ENCODE measurements around the gene LANCL3.

The LANCL3 gene

DNA sequence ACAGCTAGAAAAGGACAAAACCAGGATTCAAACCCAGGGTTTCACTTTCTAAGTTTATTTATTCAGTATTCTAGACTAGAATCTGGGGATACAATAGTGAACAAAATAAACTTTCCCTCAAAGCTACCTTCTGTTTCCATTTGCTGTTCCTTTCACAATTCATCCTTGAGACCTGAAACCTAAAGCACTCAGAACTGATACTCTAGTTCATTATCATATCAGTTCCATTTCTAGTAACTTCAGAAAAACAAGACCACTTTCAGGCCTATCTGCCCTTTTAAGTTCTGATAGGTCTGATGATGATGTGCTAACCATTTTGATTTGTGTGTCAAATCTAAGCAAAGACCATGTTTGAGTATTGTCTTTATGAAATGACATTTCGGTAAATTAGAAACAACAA lies 106.3 kb downstream of the LANCL3 start:
- DNase-seq (ENCODE audit: low read depth, low spot score) = no peak
- H3K27ac ChIP-seq = no peak overlapping the region

DNA sequence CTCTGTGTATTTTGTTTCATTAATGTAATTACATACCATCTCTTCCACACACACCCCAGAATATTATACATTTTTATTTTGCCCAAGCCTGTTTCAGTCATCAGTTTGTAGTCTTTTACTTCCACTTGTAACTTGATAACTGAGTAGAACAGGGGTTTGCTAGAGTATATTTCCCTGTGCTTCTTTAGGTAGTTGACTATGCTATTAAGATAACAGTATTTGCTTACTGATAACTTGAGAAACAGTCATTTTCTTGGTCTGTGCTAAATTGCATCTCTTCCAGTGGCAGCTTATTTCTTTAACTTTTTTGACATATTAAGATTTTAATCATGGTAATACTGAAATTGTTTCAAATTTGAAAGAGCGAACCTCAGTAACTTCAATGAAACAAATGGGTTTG lies 107.1 kb downstream of the LANCL3 start:
- no peak for DNase-seq (ENCODE audit: low read depth, low spot score)
- no peak overlapping the region for H3K27ac ChIP-seq

DNA sequence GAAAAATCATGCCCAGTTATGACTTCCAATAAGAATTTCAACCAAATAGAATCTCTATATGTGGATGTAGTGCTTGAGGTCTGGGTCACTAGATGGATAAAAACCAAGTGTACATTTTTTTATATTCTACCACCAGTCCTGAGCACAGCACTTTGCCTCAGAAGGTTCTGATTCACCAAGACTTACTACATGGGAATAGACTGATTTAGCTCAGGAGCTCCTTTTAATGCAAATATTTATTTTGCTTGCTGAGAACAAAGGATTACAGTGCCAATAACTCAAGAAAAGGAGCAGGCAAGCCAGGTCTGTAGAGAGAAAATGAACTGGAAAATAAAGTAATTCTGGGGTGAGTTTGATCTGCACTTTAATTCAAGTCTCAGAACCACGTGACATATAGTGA lies 107.8 kb downstream of the LANCL3 start:
- DNase-seq (ENCODE audit: low read depth, low spot score) = no peak
- no peak overlapping the region for H3K27ac ChIP-seq

DNA sequence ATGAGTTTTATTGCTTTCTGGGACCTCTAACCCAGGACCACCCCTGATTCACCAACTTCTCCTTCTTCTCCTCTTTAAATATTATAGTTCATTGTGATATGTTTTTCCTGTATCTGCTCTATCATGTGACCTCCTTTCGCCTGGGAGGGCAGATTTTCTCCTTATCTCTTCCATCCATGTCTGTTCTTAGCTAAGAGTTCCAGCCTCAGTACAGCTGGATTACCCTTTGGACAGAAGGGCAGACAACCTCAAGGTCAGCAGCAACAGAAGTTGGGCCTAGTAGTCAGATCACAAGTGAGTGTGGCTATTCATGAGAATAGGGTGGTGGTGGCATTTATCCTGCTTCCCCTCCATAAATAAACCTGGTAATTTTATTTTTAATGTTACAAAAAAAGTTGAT lies 108.4 kb downstream of the LANCL3 start:
- no peak overlapping the region for H3K27ac ChIP-seq
- no peak for DNase-seq (ENCODE audit: low read depth, low spot score)

DNA sequence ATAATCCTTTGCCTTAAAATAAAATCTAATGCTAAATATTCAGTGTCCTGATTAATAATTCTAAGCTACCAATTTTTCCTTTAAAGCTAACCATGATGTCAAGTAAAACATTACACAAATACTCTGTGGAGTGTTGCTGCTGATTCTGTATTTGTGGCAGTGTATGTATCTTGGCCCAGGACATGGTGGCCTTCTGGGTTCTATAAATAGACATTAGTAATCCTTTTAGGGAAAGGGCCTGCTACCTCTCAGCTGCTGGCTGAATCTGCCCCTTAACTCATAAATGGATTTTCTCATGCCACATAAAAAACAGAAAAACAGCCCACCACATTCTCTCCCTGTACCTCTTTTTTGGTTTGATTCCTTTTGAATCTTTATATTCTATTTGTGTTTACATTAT lies 113.0 kb downstream of the LANCL3 start:
- no peak overlapping the region for H3K27ac ChIP-seq
- DNase-seq (ENCODE audit: low read depth, low spot score) = no peak

DNA sequence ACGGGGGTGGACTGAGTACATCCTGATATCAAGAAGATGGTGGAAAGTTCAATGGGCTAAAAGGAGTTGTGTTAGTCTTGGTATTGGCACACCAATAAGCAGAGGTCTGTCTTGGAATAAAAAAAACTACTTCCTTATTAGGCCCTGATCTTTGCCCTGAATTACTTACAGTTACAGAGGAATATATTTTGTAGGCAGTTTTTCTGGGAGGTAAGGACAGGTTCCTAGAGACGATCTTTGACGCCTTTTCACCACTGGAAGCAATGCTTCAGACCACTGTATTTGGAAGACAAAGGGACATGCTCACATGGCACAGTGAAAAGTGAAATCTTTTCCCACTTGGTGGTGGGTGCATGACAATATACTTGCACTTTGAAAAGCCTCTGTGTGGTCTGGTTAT lies 113.5 kb downstream of the LANCL3 start:
- no peak overlapping the region for H3K27ac ChIP-seq
- DNase-seq (ENCODE audit: low read depth, low spot score) = no peak

DNA sequence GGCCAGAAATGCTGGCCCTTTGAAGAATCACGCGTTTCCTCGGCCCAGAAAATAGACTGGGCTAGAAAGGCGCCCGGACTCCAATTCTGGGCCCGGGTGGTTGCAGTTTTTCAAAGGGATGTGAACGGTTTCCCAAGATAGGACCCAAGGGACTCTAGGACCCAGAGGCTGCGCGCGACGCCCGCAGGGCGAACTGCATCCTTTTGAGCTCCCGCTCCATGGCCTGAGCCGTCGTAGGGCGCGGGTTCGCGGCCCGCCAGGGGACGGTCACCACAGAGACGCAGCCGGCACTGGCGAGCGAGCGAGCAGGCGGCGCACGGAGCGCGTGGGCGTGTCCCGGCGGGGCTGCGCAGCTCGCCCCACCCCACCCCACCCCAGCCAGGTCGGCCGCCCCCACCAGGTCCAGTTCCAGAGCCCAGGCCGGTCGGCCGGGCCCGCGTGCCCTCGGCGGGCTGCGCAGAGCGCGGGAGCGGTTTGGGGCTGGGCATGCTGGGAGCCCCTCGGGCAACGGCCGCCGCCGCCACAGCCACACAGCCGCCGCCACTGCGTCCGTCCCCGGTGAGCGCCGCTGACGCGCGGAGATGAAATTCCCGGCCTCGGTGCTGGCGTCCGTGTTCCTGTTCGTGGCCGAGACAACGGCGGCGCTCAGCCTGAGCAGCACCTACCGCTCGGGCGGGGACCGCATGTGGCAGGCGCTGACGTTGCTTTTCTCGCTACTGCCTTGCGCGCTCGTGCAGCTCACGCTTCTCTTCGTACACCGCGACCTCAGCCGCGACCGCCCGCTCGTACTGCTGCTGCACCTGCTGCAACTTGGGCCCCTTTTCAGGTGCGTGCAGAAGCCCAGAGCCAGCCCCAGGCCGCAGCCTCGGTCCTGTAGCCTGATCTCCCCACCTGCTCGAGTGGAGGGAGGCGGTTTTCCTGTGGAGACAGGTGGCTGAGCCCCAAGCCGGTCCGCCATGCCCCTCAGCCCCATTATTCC lies 114.2 kb downstream of the LANCL3 start, which contains the start of gene XK:
Gene XK, plus strand, starts transcription at position 411 of the 979 bp plus-strand sequence. Its CDS starts 171 bp downstream, at position 582.
- DNase-seq (ENCODE audit: low read depth, low spot score) = no peak
- H3K27ac ChIP-seq = no peak within 1 kb of the TSS

DNA sequence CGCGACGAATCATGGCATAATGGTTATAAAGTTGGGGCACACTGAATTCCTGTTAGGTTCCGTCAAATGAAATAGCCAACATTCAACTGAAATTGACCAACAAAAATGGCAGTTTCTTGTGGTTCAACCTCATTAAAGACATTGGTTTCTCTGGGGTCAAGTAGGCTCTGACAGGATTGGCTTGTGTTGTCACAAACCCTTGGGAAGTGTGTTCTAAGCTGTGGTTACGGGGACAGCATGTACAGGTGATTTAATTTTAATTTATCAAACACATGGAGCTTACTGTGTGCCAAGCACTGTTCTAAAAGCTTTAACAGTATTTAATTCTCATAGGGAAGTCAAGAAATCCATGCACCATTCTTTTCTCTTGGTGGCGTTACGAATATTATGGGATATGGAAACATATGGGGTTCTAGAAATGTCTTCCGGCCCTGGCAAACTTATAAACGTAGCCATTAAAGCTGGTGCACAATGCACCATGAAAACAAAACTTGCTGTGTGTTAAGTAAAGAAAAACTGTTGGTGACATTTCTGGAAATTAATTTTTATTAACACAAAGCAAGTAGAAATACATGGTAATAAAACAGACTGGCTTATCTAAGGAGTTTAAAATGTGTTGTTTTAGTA lies 115.0 kb downstream of the LANCL3 start:
- no peak overlapping the region for H3K27ac ChIP-seq
- DNase-seq (ENCODE audit: low read depth, low spot score) = no peak

DNA sequence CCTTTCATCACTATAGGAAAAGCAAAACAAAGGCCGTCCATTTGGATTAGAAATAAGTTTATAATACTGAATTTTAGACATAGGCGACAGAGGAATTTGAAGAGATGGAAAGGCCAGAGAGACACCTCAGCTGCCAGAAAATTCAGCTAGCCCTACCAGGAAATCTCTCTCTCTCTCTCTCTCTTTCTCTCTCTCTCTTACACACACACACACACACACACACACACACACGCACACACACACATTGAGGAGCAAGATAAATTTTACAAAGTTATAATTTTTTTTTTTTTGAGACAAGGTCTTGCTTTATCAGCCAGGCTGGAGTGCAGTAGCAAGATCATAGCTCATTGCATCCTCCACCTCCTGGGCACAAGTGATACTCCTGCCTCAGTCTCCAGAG lies 115.5 kb downstream of the LANCL3 start:
- DNase-seq (ENCODE audit: low read depth, low spot score) = no peak

DNA sequence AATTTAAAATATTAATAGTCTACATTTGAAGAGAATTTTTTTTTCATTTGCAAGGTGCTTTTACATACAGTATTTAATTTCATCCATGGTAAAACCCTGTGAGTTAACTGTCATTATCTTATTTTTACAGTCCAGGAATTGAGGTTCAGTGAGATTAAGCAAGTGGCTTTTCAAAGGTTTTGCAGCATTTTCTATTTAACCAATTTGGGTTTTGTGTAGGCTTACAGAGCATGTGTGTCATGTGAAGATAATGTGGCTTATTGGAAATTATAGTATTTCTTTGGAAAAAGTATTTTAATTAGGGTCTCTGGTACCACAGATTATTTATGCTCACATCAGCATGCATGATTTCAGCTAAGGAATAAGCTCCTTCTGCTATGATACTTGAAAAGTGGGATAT lies 118.7 kb downstream of the LANCL3 start:
- DNase-seq (ENCODE audit: low read depth, low spot score) = no peak
- H3K27ac ChIP-seq = no peak overlapping the region

More for the DNA sequence above, 115.5 kb downstream of the LANCL3 start:
- H3K27ac ChIP-seq = no peak overlapping the region

DNA sequence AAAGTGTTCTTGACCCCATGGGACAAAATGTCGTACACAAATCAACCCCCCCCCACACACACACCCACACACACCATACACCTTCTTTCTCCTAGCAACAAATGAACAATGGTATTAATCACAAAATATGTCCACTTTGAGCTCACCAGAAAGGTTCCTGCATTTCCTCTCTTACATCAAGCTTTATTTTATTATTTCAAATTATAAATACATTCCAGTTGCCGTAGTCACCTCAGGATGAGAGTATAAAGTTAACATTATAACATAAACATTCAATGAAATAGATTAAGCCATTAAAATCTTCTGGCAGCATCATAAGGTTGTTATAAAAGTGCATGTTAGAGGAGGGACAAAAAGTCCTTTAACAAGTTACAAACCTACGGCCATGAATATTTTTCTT lies 121.5 kb downstream of the LANCL3 start:
- no peak for DNase-seq (ENCODE audit: low read depth, low spot score)
- H3K27ac ChIP-seq = no peak overlapping the region

DNA sequence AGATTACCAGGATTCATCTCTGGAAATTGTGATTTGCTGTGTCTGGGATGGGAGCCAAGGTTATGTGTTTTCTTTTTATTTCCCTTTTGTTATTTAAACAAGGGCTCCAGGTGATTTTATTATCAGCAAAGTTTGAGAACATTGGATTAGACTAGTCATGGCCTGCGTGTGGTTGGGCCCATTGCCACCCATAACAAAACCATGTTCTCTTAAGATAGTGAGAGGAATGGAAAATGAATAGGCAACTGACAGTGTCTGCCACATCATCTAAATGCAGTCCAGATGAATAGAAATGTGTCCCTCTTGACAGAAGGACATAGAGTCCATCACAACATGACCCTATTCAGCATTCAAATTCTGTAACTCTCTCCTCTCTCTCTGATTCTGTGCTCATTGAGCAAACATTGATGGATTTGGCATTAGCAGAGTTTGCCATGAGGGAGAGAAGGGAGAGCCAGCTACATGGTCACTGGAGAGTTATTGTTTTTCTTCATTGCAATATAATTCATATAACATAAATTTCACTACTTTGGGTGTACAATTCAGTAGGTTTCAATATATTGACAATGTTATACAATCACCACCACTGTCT lies 125.8 kb downstream of the LANCL3 start:
- peak; percentile 10 for DNase-seq (ENCODE audit: low read depth, low spot score)
- no peak overlapping the region for H3K27ac ChIP-seq

DNA sequence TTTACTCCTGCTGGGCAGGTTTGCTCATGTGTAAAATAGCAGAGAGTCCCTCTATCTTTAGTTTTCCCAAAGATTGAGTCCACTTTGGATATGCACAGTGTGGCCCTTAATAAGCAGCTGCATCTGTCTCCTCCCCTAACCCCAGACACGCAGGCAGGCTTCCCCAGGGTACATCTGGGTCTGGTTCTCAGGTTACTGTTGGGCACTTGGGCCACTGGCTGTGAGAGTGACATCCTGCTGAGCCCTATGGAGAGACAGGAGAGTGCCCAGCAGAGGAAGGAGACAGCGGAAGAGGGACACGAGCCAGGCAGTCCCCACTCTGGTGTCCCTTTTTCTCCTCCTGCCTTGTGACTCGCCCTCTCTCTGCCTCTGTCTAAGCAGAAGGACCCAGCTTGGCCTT lies 130.1 kb downstream of the LANCL3 start:
- no peak for DNase-seq (ENCODE audit: low read depth, low spot score)
- H3K27ac ChIP-seq = no peak overlapping the region

DNA sequence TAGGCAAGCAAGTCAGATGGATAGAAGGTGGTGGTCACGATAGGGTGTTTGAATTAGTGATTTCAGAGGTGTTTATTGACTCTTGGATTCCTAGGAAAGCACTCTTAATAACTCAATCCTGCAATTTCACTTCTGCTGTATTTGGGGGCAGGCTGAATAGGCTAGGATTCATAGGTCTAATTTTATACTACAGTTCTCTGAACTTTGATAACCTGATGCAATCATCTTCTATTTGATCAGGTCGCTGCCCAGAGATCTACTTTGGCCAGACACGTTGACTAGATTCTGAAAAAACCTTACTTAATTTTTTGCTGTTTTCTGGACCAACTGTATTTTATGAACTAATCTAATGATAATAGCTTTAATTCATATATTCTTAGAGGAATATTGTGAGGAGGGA lies 140.5 kb downstream of the LANCL3 start:
- no peak overlapping the region for H3K27ac ChIP-seq
- no peak for DNase-seq (ENCODE audit: low read depth, low spot score)

DNA sequence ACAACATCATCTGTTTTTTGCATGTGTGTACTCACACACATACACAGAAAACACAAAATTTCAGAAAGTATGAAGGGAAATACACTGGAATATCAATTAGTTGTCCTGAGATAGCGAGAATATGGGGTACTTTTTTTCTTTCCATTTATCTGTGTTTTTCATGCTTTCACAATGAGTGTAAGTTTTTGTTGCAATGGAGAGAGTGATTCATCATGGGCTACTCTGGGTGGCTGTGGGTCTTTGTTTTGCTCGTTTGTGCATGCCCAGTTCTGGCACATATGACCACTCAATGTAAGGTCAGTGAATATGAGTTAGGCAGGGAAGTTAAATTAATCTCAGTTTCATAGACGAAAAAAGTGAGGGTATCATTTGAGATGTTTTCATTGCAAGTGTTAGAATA lies 141.0 kb downstream of the LANCL3 start:
- no peak overlapping the region for H3K27ac ChIP-seq
- peak; percentile 1 for DNase-seq (ENCODE audit: low read depth, low spot score)

DNA sequence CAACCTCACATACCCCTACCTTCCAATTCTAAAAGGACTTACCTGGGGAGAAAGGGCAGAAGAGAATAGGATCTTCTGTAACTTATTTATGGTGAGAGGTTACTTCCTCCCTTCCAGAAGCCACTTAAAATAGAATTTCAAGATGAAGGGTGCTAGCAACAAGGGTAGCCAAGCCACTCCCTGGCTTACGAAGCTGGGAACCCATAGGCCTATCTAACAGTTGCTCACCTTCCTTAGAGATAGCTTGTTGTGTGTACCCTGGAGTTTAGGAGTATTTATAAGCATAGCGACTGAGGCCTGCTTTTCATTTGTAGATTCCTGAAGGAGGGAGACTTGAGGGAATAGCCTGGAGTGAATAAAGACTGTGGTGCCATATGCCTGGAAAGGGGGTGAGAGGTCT lies 143.0 kb downstream of the LANCL3 start:
- H3K27ac ChIP-seq = no peak overlapping the region
- no peak for DNase-seq (ENCODE audit: low read depth, low spot score)

DNA sequence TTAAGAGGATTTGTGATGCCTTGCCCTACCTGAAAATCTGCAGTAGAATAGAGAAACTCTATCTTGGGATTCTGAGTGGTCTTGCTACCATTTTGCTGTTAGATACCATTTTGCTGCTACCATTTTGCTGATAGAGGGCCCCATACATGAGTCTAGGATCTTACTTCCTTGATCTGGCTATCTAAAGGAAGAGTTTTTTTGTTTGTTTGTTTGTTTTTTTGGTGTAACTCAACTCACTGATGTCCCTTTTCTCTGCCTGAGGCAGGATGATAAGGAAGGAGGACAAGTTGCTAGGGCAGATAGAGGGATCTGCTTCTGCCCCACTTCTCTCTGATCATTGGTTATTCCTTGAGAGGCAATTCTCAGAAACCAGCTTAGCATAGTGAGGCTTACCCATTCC lies 145.1 kb downstream of the LANCL3 start:
- no peak for DNase-seq (ENCODE audit: low read depth, low spot score)
- no peak overlapping the region for H3K27ac ChIP-seq

DNA sequence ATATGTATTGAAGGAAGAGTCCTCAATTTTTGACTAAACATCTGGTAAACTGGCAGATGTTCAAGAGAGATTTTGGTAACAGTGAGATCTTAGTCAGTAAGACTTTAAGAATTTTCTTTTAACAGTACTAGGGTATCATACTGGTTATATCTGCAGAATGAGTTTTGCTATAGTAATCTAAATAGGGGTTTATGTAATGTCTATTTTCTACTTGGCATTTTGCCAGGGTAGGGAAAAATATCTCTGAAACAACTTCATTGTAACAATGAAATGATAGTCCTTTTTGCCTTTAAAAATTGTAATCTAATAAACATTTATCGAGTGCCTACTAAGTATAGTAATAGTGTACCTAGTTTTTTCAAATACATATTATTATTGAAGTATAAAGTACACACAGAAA lies 146.2 kb downstream of the LANCL3 start:
- DNase-seq (ENCODE audit: low read depth, low spot score) = no peak
- H3K27ac ChIP-seq = no peak overlapping the region

DNA sequence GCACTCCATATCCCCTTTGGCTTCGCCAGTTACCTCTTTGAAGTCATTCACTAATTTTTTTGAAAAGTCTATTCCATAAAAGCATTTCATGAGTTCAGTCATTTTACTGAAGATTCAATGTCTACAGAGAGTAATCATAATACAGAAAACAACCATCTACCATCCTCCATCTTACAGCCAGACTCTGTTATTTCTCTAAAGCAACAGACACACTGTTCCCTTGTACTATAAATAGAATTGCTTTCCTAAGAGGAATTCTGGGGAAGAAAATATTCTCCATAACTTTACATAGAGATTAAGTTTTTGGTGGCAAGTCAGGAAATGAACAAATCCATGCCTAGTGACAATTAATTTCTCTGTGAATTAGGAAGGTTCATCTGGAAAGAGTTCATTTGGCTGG lies 151.1 kb downstream of the LANCL3 start:
- DNase-seq (ENCODE audit: low read depth, low spot score) = no peak
- H3K27ac ChIP-seq = no peak overlapping the region

DNA sequence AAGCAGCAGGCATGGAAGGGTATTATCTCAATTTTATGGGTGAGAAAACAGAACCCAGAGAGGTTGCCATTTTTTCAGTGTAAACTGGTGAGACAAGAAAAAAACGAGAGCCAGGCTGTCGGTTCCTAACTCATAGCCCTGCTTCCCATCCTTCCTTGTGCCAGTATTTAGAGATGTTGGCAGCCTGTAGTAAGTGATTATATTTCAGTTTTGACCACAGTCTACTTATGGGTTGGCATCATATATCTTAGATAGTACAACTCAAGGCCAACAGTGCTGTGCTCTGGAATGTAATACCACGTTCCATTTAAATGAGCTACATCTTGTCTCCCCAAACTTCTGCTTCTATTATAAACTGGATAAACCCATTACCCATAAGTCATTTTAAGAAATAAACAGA lies 154.9 kb downstream of the LANCL3 start:
- H3K27ac ChIP-seq = no peak overlapping the region
- no peak for DNase-seq (ENCODE audit: low read depth, low spot score)

Data from epithelial cell of prostate (primary cell).